Measurements from ENCODE around the gene SLC7A14.

DNA sequence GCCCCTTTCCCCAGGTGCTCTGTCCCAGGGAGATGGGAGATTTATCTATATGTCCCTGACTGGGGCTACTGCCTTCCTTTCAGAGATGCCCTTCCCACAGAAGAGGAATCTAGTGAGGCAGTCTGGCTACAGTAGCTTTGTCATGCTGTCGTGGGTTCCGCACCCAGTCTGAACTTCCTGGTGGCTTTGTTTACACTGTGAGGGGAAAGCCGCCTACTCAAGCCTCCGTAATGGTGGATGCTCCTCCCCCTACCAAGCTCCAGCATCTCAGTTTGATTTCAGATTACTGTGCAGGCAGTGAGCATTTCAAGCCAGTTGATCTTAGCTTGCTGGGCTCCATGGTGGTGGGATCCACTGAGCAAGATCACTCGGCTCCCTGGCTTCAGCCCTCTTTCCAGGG lies 35.4 kb upstream of the SLC7A14 start:
- TF ChIP-seq, protein P1, sequence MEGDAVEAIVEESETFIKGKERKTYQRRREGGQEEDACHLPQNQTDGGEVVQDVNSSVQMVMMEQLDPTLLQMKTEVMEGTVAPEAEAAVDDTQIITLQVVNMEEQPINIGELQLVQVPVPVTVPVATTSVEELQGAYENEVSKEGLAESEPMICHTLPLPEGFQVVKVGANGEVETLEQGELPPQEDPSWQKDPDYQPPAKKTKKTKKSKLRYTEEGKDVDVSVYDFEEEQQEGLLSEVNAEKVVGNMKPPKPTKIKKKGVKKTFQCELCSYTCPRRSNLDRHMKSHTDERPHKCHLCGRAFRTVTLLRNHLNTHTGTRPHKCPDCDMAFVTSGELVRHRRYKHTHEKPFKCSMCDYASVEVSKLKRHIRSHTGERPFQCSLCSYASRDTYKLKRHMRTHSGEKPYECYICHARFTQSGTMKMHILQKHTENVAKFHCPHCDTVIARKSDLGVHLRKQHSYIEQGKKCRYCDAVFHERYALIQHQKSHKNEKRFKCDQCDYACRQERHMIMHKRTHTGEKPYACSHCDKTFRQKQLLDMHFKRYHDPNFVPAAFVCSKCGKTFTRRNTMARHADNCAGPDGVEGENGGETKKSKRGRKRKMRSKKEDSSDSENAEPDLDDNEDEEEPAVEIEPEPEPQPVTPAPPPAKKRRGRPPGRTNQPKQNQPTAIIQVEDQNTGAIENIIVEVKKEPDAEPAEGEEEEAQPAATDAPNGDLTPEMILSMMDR (IDR thresholded peaks at IDR 0.05) = no peak
- TF ChIP-seq POLR2AphosphoS5 (IDR thresholded peaks at IDR 0.05) (no peak), POLR2A (IDR thresholded peaks at IDR 0.05) (no peak)
